HFFc6 (cell line): Measurements from ENCODE around the gene IRAK1BP1. TPM values are rescaled to one million over a fixed set of nuclear protein-coding genes. Genes with fewer than 3 reads are reported as not detected.
"Not testable (repeated sequence)": the region's sequence is repeated elsewhere in the genome, so short reads cannot be mapped to it uniquely, and the experiment has no call there.

Source experiments
- DNase-seq: peaks from one replicate; pipeline ENCODE4 v3.0.0-alpha.2; 2018
- H3K27ac Mint-ChIP-seq: 2 replicates; pipeline ENCODE4 v1.8.0; 2020; ENCODE audit warnings: mild to moderate bottlenecking, mixed read lengths
- H3K27me3 Mint-ChIP-seq: 2 replicates; pipeline ENCODE4 v1.8.0; 2021; ENCODE audit warnings: mild to moderate bottlenecking, moderate library complexity, mixed read lengths; ENCODE audit not compliant: insufficient read depth
- H3K36me3 Mint-ChIP-seq: 2 replicates; pipeline ENCODE4 v1.8.0; 2021; ENCODE audit warnings: low read depth, mixed read lengths
- H3K4me1 Mint-ChIP-seq: 2 replicates; pipeline ENCODE4 v1.8.0; 2020; ENCODE audit warnings: low read depth, mixed read lengths
- H3K4me3 Mint-ChIP-seq: 2 replicates; pipeline ENCODE4 v1.8.0; 2020; ENCODE audit warnings: mild to moderate bottlenecking, moderate library complexity, mixed read lengths
- H3K9me3 Mint-ChIP-seq: 2 replicates; pipeline ENCODE4 v1.8.0; 2020; ENCODE audit warnings: mild to moderate bottlenecking, mixed read lengths
- CTCF ChIP-seq: fragments of 200-600 bp; sonication (generic); IDR thresholded peaks from 2 replicates; pipeline ENCODE4 v1.5.0; 2021; ENCODE audit warnings: antibody characterized with exemption, mild to moderate bottlenecking
- total RNA-seq, 6 experiments: library from RNA; stranded (reverse); fragmentation: NEBNext Ultra II Directional; extraction: Animal tissue kit (Norgen Biotek cat#: 25700); gene quantifications; 2 replicates in 1 of 6; 3 replicates in 5 of 6; pipeline ENCODE4 v1.2.3, GENCODE V29; 2021

IRAK1BP1 gene
- total RNA-seq, 6 experiments from 2014 or later = 1.8 to 2.6 (median 2.3) TPM

- H3K9me3 Mint-ChIP-seq = no peaks in the 10 kb centered on the region
- no peaks in the 10 kb centered on the region for H3K36me3 Mint-ChIP-seq
- H3K27me3 Mint-ChIP-seq = no peaks in the 10 kb centered on the region; the same call in 1 of the 2 replicates
- DNase-seq = no peak
- no peaks in the 10 kb centered on the region for H3K4me1 Mint-ChIP-seq
- no peak overlapping the region for H3K27ac Mint-ChIP-seq
- no peak for TF ChIP-seq CTCF
- no peak overlapping the region for H3K4me3 Mint-ChIP-seq
These were observed 22.5 kb upstream of the IRAK1BP1 start for GRCh38 chr6:78844899-78845298.

DNA sequence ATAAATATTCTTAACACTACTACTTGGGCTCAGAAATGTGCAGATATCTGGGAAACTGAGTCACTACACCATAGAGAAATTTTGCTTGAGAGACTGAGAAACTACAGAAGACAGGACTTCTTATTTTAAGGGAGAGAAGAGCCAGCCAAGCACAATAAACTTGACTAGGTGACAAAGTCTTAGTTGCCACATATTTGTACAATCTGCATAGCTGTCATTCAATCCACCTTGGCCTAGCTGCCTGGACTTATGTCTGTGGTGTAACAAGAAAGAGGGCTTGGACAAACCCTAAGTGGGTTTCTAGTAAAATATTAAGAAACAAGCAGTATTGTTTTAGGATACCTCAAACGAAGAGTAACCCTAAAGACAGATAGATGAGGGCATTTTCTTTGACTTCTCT, 21.8 kb upstream of the IRAK1BP1 start:
- DNase-seq = no peak
- TF ChIP-seq CTCF = no peak
- Mint-ChIP-seq H3K4me3 (no peak overlapping the region), H3K36me3 (no peaks in the 10 kb centered on the region), H3K27ac (no peak overlapping the region), H3K4me1 (peaks cover under 1% of the 10 kb centered on the region; the same call in 1 of the 2 replicates), H3K9me3 (no peaks in the 10 kb centered on the region), H3K27me3 (no peaks in the 10 kb centered on the region; the same call in 1 of the 2 replicates)

DNA sequence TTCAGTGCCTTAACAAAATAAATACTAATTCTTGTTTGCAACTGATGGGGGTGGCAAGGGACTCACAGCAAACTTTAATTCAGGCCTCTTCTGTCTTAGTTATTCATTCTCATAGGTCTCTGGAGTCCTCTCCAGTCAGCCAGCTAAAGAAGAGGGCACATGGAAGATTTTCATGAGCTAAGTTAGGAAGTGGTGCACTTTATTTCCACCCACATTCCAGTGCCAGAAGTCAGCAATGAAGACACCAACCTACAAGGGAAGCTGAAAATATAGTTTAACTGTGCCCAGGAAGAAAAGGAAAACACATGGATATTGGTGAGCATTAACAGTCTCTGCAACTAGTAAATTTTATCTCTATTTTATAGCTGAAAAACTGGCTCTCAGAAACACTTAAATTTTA, 16.7 kb upstream of the IRAK1BP1 start:
- Mint-ChIP-seq H3K27me3 (peaks cover 2% of the 10 kb centered on the region; the same call in 1 of the 2 replicates), H3K9me3 (no peaks in the 10 kb centered on the region), H3K4me1 (peaks cover 8% of the 10 kb centered on the region; the same call in 1 of the 2 replicates), H3K27ac (no peak overlapping the region), H3K4me3 (no peak overlapping the region), H3K36me3 (no peaks in the 10 kb centered on the region)
- no peak for TF ChIP-seq CTCF
- DNase-seq = no peak

GRCh38 chr6:78851156-78851555, 16.2 kb upstream of the IRAK1BP1 start:
- H3K4me1 Mint-ChIP-seq = peaks cover 8% of the 10 kb centered on the region; the same call in 1 of the 2 replicates
- no peak for DNase-seq
- H3K9me3 Mint-ChIP-seq = no peaks in the 10 kb centered on the region
- H3K4me3 Mint-ChIP-seq = no peak overlapping the region
- TF ChIP-seq CTCF = no peak
- no peak overlapping the region for H3K27ac Mint-ChIP-seq
- no peaks in the 10 kb centered on the region for H3K36me3 Mint-ChIP-seq
- H3K27me3 Mint-ChIP-seq = peaks cover 3% of the 10 kb centered on the region; the same call in 1 of the 2 replicates

- Mint-ChIP-seq H3K27me3 (peaks cover 3% of the 10 kb centered on the region), H3K4me1 (peaks cover 8% of the 10 kb centered on the region; the same call in 1 of the 2 replicates), H3K27ac (no peak overlapping the region), H3K36me3 (no peaks in the 10 kb centered on the region), H3K9me3 (peaks cover 4% of the 10 kb centered on the region; the same call in 1 of the 2 replicates), H3K4me3 (no peak overlapping the region; the same call in 1 of the 2 replicates)
- no peak for TF ChIP-seq CTCF
- DNase-seq = no peak
These were observed 12.8 kb upstream of the IRAK1BP1 start for GRCh38 chr6:78854546-78854945.

DNA sequence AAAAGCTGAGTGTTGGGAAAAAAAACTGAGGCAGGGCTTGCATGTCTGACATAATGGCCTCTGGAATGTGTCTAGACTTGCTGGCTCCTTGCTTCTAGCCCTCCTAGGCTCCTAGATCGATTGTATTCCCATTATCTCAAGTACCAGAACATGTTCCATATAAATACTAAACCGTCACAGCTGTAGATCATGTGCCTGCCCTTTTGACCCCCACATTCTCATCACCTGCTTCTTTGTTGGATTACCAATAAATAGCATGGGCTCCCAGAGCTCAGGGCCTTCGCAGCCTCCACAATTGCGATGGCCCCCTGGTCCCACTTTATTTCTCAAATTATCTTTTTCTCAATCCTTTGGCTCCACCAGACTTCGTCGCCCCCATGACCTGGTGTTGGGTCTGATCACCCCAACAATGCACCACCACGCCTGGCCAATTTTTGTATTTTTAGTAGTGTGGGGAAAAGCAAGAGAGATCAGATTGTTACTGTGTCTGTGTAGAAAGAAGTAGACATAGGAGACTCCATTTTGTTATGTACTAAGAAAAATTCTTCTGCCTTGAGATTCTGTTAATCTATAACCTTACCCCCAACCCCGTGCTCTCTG, 8.9 kb upstream of the IRAK1BP1 start:
- not testable (repeated sequence) for H3K4me3 Mint-ChIP-seq, H3K36me3 Mint-ChIP-seq

More for the DNA sequence above, 8.9 kb upstream of the IRAK1BP1 start:
- not testable (repeated sequence) for H3K9me3 Mint-ChIP-seq, H3K27me3 Mint-ChIP-seq, H3K4me1 Mint-ChIP-seq, H3K27ac Mint-ChIP-seq, DNase-seq
